HG03575 (cell line): ENCODE data around the gene P2RY2.
"Not testable (repeated sequence)": the region's sequence is repeated elsewhere in the genome, so short reads cannot be mapped to it uniquely, and the experiment has no call there.

Source experiments
- ATAC-seq: cut with Tn5 transposase; IDR thresholded peaks from one replicate; pipeline ENCODE4 v1.9.1; 2021; ENCODE audit not compliant: unreplicated experiment, insufficient number of reproducible peaks, low FRiP score; ENCODE audit errors: extremely low read depth

The P2RY2 gene

DNA sequence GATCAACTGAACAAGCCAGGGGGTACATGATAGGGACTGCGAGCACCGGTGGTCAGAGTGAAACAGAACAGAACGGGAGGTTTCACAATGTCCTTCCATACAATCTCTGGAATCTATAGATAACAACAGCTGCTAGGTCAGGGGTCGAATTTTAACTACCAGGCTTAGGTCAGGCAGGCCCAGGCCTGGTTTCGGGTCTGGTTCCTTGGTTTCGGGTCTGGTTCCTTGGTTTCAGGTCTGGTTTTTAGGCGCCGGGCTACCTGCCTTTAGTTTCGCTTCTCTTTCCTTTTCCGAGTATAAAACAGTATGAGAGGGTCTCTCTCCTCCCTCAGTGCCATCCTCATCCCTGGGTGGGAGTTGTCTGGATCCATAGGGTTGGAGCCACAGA lies 53.4 kb downstream of the P2RY2 start:
- ATAC-seq: not testable (repeated sequence)

DNA sequence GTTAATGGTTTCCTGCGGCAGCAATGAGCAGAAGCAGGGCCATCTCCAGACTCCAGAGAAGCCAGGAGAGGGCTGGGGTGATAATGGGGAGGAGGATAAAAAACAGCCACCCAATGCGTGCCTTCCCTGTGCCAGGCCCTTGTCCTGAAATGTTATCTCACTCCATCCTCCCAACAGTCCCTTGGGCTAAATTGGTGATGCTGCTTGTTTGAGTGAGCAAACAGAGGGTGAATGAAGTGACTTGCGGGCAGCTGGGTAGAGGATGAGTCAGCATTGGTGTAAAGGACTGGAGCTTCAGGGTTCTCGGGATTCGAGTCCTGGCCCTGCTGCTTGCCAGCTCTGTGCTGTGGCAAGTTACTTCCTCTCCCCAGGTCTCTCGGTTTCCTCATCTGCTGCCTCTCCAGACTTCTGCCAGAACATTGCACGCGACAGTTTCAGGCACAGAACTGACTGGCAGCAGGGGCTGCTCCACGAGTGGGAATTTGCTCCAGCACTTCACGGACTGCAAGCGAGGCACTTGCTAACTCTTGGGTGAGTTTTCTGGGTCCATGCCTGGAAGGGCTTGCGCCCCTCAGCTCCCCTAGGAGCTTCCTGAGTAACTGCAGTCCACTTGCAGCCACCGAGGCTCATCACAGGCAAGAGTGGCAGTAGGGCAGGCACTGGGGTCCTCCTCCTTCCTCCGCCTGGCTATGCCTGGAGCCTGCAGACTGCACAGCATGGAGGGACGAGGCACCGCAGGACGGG lies 54.0 kb downstream of the P2RY2 start, which contains the start of gene P2RY6:
P2RY6 (plus strand) TSS at position 403 of the 744 bp plus-strand sequence. CDS start 24,181 bp downstream, outside the sequence.
- no peak for ATAC-seq

DNA sequence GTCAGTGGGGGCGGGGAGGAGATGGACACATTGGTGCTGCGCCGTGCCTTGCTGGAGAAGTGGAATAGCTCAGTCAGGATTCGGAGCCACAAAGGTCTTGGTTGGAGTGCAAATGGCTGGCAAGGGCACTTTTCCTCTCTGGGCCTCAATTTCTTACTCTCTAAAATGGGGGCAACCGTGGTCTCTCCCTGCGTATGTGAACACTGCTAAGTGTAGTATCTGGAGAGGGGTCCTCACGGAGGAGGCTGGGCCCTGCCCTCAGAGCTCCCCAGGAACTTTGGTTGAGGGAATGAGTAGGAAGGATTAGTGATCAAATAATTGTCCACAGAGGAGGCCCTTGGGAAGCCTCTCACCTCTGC lies 54.6 kb downstream of the P2RY2 start:
- ATAC-seq: no peak

DNA sequence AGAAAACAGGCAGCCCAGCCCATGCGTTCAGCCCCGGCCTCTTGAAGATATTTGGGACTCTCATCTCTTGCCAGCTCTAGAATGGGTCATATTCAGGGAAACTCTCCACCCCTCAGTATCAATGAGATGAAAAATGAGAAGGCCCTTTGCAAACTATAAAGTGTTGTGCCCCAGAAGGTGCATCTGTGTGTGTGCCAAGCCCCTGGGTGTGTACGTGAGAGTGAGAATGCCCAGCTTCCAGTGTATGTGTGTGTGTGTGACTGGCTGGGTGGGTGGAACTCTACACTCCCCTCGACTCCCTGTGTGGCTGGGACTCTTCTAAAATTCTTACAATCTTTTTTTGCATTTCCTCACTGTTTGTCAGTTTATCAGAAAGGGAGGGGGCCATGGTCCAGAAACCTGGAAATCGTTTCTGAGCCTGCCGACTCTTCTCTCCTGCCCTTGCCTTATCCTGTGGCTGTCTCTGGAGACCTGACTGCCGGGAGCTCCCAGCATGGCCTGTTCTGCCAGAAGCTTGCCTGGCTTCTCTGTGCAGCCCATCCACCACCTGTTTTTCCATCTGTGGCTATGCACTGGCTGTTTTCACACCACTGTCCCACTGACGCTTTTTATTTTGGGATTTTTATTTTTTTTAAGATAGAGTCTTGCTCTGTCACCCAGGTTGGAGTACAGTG lies 55.3 kb downstream of the P2RY2 start:
- no peak for ATAC-seq

DNA sequence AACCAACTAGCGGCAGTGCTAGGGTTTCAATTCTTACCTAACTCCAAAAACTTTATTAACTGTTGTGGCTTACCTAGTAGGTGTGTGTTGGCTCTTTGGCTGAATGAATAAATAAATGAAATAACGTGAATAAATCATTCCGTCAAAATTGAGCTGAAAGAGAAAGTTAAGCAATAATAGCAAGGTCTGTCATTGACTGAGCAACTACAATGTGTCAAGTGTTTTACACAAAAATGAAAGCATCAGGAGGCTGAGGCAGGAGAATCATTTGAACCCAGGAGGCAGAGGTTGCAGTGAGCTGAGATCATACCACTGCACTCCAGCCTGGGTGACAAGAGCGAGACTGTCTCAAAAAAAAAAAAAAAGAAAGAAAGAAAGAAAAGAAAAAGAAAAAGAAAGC lies 56.1 kb downstream of the P2RY2 start:
- ATAC-seq: not testable (repeated sequence)

DNA sequence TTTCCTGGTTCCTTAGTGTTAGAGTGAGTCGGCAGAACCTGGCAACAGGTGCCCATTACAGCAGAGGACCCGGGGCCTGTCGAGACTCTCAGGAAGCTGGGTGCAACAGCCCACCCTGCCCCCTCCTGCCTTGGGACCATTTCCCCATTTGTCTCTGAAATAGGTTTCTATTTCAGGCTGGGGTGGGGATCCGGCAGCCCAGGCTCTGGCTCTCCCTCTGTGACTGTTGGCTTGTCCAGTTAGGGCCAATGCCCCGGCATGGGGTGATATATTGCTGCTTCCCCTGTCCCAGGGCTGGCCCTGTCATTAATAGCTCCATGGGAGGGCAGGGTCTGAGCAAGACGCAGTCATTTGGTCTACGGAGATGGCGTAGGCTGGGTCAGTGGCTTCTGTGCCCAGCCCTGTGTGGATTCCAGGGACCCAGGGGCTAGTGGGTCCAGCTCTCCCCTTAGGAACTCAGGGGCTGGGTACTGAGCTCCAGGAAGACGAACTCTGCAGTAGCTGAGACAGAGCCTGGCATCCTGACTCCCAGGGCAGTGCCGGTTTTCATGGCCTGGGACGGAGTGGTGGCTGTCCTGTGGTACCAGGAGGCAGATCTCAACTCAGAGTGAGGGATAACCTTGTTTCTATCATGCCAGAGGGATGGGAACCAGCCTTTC lies 56.8 kb downstream of the P2RY2 start:
- ATAC-seq: no peak

DNA sequence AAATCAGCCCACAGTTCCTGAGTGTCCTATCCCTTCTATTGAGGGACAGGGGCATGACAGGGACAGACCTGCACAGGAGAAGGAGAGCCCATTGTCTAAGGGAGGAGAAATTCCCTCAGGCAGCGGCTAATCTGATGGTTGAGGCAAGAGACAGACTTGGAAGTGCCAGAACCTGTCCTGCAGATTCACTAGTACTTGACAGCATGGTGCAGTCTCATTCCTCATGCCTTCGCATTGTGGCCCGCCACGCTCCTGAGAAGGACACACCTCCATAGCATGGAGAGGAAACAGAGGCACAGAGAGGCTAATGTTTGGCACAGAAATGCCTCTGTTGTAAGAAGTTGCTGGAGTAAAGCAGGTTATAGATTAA lies 57.3 kb downstream of the P2RY2 start:
- no peak for ATAC-seq

DNA sequence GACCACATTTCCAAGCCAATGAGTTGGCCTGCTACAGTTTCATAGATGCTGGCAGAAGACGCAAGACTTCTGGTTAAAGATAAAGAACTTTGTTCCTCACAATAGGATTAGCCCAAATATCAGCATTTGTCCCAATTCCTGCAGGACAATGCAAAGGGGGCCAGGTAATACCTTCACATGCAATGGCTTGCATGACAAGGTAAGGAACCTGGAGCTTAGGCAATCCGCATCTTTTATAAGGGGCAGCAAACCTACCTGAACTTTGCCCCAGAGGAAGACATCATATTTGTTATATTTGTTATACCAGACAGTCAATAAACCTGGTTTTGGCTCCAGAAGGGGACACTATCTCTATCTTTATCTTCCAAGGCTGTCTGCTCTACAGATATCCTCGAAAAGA lies 59.4 kb downstream of the P2RY2 start:
- ATAC-seq: no peak

DNA sequence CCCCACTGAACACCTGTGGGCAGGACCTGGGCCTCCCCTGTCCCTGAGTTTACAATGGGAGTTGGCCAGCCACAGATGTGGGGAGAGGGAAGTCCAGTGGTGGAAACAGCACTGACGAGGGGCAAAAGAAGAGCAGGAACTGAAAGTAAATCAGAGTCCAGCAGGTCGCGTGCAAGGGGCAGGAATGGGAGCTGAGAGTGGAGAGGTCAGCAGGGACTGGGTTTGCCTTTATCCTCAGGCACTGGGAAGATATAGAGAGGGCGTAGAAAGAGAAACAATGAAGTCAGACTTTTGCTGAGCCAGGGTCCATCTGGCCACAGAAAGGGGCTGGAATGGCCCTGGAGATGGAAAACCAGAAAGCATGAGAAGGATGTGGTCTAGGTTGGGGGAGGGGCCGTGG lies 62.5 kb downstream of the P2RY2 start:
- no peak for ATAC-seq

DNA sequence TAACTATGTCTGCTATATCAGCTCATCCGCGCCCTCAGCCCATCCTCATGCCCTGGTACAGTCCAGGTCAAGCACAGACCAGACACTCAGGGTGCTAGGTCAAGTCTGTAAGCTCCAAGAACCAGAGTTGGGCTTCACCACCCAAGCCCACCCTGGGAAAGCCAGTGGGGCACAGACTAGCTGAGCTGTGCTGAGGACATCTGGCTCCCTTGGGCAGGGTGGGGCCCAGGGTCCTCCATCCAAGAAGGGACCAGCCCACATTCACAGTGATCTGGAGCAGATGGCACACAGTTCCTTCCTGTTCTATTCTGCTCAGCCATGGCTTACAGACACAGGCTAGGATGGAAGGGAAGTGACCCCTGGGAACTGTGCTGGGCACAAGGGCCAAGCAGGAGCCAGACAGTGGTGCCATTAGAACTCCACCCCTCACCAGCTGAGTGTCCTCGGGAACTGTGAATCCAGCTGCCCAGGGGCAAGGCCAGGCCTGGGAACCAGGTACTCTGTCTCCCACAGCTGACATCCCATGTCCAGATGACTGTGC lies 63.2 kb downstream of the P2RY2 start:
- no peak for ATAC-seq

DNA sequence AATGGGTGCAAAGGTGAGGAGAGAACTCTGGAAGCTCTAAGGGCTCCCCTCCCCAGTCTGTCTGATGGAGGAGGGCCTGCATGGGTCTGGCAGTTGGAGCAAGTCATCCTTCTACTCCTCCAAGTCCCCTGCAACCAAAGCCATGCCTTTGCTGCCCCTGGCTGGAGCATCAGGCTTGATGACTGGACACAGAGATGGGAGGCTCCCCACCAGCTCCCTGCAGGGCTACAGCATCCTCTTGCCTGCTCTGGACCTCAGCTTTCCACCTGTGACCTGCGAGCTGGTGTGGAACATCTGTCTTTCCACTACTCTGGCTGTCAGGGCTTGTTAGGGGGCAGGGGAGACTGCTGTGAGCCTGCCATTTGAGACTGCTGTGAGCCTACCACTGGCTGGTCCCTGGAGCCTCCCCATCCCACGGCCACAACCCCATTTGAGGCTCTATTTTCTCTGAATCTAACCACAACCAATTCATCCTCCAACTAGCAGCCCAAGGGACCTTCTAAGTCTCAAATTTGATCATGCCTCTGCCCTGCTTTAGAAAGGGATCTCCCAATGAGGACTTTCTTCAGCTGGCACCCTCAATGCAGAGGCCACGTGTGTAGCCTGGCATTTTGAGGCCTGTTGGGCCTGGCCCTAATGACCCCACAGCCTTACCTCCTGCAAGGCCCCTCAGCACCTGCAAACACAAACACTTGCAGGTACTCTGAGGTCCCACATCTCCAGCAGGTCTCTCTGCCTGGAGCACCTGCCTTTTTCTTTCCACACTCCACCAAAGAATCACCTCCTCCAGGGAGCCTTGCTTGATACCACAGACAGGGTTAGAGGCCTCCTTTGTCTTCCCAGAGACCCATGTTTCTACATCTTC lies 63.9 kb downstream of the P2RY2 start:
- ATAC-seq: no peak

DNA sequence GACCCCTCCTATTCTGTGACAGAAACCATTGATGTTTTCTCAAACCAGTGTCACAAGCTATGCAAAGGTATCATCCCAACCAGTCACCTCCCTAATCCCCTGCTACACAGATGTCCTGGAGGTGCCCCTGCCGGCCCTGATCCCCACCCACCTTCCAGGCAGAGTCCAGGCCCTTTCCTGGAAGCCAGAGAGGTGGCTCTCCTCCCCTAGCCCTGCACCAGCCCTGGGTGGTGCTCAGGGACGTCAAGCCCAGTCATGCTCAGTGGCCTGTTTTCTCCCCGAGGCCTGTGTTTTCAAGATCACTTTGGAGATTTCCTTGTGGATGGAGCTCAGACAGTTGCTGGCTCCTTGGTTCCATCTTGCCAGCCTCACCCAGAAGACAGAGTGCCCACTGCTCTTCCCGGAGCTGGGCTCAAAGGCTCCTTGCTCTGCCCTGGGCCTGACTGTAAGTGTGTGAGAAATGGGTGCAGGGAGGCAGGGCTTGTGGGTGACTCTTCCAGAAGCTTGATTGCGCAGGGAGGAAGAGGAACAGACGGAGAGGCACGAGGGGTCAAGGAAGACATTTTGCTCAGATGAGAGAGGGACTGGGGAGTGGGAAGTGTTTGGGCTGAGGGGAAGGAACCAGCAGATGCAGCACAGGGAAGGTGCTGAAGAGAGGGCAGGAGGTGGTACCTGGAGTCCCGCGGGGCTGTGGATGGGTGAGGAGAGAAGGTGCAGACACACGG lies 65.4 kb downstream of the P2RY2 start:
- no peak for ATAC-seq

DNA sequence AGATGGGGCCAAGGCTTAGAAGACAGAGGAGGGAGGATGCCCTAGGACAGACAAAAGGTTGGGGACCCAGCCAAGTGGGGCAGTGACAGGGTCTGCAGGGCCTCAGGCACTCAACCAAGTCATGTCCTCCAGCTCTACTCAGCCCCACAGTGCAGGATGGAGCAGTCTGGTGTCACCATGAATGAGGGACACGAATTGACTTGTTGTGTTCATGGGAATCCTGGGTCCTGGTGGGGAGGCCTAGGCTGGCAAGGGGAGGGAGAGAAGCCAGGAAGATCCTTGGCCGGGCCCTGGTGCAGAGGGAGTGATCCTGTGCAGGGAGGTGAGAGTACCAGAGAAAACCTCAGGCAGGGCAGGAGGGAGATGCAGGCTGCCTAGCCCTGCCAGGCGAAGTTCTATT lies 66.0 kb downstream of the P2RY2 start:
- ATAC-seq: no peak

DNA sequence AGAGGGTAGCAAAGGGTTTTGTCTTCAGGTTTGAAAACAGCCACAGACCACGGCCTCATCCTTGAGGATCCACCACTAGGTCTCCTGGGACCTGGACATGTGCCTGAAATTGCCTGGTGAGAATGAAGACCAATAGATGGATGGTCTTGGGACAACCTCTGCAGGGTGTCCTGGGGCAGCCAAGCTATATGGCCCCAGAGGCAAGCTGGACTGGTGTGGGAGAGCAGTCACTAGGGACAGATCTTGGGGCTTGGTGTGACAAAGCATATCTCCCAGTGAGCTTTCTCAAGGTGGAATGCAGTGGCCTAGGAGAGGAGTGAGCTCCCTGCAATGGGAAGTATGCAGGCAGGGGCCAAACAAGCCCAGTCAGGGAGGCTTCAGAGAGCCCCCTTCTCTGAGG lies 67.6 kb downstream of the P2RY2 start:
- no peak for ATAC-seq
